HFF-Myc (cell line): ENCODE data around the gene PDIA2.

Experiments used
- DNase-seq: peaks from one replicate; pipeline ENCODE4 v3.0.0-alpha.2; 2011; ENCODE audit warnings: low read depth; ENCODE audit errors: extremely low read depth
- H3K4me3 ChIP-seq: replicated peaks from 2 replicates; pipeline ENCODE4 v1.5.1; 2011; ENCODE audit warnings: low read depth, mild to moderate bottlenecking, control low read depth, low read length
- TF ChIP-seq, protein P1 (sequence below): IDR thresholded peaks from 2 replicates; pipeline ENCODE4 v1.5.1; 2012; ENCODE audit warnings: mild to moderate bottlenecking, low read depth, low read length, control low read depth; ENCODE audit errors: missing control alignments

The PDIA2 gene

DNA sequence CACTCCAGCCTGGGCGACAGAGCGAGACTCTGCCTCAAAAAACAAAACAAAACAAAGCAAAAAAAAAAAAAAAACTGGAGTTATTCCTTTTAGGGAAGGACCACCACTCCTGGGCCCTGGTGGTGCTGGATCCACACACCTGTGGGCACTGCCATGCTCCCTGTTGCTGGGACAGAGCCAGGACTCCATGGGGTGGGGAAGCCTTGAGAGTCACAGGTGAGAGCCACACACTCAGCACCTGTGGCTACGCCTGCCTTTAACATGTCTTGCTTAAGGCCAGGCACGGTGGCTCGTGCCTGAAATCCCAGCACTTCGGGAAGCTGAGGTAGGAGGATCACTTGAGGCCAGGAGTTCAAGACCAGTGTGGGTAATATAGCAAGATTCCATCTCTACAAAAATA, 18.3 kb downstream of the PDIA2 start:
- no peak for DNase-seq
- TF ChIP-seq, protein P1, sequence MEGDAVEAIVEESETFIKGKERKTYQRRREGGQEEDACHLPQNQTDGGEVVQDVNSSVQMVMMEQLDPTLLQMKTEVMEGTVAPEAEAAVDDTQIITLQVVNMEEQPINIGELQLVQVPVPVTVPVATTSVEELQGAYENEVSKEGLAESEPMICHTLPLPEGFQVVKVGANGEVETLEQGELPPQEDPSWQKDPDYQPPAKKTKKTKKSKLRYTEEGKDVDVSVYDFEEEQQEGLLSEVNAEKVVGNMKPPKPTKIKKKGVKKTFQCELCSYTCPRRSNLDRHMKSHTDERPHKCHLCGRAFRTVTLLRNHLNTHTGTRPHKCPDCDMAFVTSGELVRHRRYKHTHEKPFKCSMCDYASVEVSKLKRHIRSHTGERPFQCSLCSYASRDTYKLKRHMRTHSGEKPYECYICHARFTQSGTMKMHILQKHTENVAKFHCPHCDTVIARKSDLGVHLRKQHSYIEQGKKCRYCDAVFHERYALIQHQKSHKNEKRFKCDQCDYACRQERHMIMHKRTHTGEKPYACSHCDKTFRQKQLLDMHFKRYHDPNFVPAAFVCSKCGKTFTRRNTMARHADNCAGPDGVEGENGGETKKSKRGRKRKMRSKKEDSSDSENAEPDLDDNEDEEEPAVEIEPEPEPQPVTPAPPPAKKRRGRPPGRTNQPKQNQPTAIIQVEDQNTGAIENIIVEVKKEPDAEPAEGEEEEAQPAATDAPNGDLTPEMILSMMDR, result no peak
- no peak overlapping the region for H3K4me3 ChIP-seq

DNA sequence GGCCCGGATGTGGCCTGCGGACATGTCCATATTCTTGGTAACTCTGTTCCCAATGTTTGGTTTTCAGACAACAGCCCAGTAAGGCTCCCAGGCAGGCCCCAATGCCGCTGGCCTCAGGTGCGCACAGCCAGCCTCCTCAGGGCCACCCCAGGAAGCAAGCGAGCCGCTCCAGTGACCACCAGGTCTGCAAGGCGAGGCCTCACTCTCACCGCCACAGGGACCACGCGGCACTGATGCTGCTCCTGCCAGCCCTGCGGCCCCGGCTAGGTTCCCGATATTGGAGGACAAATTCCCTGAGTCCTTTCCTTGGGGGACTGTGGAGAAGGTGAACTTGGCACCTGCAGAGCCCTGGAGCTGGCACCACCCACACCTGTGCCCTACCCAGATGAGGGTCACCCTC, 19.0 kb downstream of the PDIA2 start:
- no peak overlapping the region for H3K4me3 ChIP-seq
- DNase-seq, result no peak
- TF ChIP-seq, protein P1, result no peak

DNA sequence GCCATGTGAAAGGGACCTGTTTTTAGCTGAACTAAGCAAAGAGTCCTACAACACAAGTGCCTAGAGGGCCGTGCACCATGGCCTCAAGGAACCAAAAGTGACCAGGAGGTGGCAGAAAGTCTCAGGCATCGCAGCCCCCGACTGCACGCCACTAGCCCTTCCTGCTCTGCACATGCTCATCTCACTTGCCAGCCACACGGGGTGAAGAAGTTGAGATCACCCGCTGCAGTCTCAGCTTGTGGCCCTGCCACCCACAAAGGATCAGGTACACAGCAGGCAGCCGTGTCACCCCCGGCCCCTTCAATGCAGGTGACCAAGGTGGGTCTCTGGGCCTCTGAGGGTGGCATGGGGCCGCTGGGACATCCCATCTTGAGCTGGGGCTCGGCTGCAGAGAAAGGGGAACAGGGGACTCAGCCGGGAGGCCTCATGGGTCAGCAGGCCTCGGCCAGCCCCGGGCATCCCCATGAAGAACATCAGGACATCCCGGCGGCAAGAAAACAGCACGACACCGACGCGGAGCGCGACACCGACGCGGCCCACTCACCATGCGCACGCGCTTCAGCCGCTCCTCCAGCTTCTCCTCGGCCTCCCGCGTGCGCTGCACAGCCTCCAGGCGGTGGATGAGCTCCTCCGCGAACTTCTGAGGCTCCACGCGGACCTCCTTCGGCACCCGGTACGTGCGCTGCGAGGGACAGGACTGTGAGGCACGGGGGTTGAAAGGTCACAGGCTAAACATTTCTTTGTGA, 21.0 kb downstream of the PDIA2 start:
- DNase-seq, result no peak
- TF ChIP-seq, protein P1, result no peak
- no peak overlapping the region for H3K4me3 ChIP-seq

DNA sequence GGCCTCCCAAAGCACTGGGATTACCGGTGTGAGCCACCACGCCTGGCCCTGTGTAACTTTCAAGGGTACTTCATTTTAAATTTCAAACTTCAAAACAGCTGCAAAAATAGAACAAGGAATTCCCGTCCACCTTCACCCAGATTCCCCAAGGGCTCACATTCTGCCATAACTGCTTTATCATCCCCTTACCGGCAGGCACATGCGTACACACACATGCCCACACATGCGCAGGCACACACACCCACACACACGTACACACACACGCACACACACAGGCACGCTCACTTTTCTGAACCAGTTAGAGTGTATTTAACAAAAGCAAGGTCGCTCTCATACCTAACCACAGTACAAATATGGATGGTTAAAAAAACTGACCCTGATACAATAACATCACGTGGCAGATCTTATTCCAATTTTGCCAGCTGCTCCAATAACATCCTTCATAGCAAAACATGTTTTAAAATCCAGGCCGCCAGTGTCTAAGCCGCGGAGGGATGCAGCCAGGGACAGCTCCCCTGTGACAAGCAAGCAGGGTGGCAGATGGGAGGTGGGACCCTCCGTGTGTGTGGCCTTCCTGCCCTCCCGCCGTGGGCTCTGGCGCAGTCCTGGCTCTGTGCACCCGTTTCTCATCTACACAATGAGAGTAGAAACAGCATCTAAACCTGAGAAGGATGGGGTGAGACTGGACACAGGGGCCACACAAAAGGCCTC, 23.1 kb downstream of the PDIA2 start:
- DNase-seq, result no peak
- TF ChIP-seq, protein P1, result no peak
- no peak overlapping the region for H3K4me3 ChIP-seq

DNA sequence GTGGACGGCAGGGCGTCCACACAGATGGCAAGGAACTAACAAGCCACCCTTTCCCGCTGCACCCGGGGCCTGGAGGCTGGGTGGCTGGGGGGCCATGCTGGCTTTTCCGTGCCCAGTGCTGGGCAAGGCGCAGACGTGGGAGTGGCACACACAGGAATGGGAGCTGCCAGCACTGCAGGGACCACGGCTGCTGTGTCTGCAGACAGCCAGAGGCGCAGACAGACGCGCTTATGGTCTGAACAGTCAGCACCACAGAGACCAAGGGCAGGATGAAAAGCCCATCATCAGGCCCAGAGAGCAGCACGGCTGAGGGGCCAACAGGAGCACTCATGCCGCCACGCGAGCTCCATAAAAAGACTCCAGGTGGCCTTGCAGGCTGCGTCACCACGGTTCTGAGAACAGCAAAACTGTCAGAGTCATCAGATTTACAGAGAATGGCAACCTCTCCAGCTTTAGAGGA, 24.0 kb downstream of the PDIA2 start:
- DNase-seq, result no peak
- TF ChIP-seq, protein P1, result no peak
- no peak overlapping the region for H3K4me3 ChIP-seq

DNA sequence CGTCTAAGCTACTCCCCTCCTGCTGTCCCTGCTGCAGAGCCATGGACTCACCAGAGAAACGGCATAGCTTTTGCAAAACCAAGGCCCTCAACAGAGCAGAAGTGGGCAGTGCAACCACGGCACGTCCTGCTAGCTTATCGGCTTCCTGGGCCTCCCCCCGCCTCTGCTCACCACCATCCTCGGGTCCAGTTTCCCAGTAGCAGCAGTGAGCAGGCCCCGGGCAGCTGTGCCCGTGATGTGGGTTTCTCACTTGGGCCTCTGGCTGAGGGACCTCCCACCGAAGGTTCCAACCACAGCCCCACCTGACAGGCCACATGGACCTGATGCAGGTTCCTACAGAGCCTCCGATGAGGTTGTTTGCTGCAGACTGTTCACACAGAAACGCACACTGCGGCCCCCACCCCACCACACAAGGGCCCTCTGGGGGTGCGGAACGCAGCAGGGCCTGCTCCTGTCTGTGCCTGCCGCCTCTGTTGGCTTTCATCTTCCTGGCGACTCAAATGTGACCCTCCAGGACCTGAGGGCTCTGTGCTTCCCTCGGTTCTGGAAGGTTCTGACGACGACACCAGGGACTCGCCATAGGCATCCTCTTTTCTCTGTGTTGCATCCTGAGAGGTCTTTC, 24.8 kb downstream of the PDIA2 start:
- no peak for DNase-seq
- no peak overlapping the region for H3K4me3 ChIP-seq
- TF ChIP-seq, protein P1, result no peak
